Ovary (tissue), 9 donors: ENCODE measurements around the gene ZNF592. TPM values are rescaled to one million over a fixed set of nuclear protein-coding genes. Genes with fewer than 3 reads are reported as not detected.

Experiments
- DNase-seq, 5 donors: peaks; one replicate each; pipeline ENCODE4 v3.0.0-alpha.2; 2019 to 2020
- H3K27ac ChIP-seq, 2 donors: fragments of 200-600 bp; one replicate each; pipeline versions ENCODE4 v1.5.1 to v1.8.0; 2019 to 2022
- H3K27me3 ChIP-seq: fragments of 200-600 bp; one replicate; pipeline ENCODE4 v1.8.0; 2022
- H3K36me3 ChIP-seq: fragments of 200-600 bp; sonication (generic); one replicate; pipeline ENCODE4 v1.5.1; 2019
- H3K4me1 ChIP-seq: one replicate; pipeline ENCODE4 v1.8.1; 2013; ENCODE audit warnings: mild to moderate bottlenecking, moderate library complexity; ENCODE audit not compliant: insufficient read depth
- H3K4me3 ChIP-seq: fragments of 200-600 bp; sonication (generic); one replicate; pipeline ENCODE4 v1.5.1; 2017
- H3K9me3 ChIP-seq, 2 donors: fragments of 200-600 bp in 1 of 2; sonication (generic) in 1 of 2; one replicate each; pipeline versions ENCODE4 v1.5.1 to v1.8.1; 2013 to 2019; ENCODE audit warnings: mild to moderate bottlenecking in 1 of 2, moderate library complexity in 1 of 2
- EP300 ChIP-seq: sonication (generic); formaldehyde crosslinking; IDR thresholded peaks from one replicate; pipeline ENCODE4 v1.6.1; 2017; ENCODE audit warnings: antibody characterized with exemption
- POLR2A ChIP-seq: fragments of 450-650 bp; IDR thresholded peaks from one replicate; pipeline ENCODE4 v1.6.1; 2017; ENCODE audit warnings: antibody characterized with exemption, mild to moderate bottlenecking, moderate library complexity
- WGBS, 3 donors: extraction: QIAGEN DNeasy Blood & Tissue Kit in 1 of 3; methylation state at CpG; one replicate each; pipeline versions ENCODE4 v1.1.5 to v1.1.7; 2013 to 2017; 5-methylcytosine and 5-hydroxymethylcytosine counted together
- intact Hi-C, 4 donors: fragments of 100-400 bp; cut with DNase I; formaldehyde crosslinking; loops; one replicate each; pipeline versions ENCODE4 v1.11.0 to v1.15.1; 2022 to 2023
- polyA plus RNA-seq, 2 donors: library from polyadenylated mRNA; stranded (reverse); fragments of 200-250 nt in 1 of 2; fragments of 350-450 nt in 1 of 2; fragmentation: Illumina TruSeq in 1 of 2; extraction: RNeasy Lipid Tissue Mini Kit (QIAGEN cat#74804) in 1 of 2; gene quantifications; one replicate each; pipeline ENCODE4 v1.2.3, GENCODE V29; 2013 to 2014
- total RNA-seq, 7 donors: library from RNA; depleted of rRNA in 2 of 7; stranded (reverse); fragments of >200 nt in 2 of 7; fragmentation: NEBNext Ultra II Directional in 3 of 7; extraction: Animal tissue kit (Norgen Biotek cat#: 25700) in 3 of 7; gene quantifications; one replicate each; pipeline versions ENCODE4 v1.1.0 to v1.2.4, GENCODE V29; 2016 to 2023
- TF ChIP-seq, protein P1 (sequence below), 3 donors: fragments of 450-650 bp in 2 of 3; fragments of 200-600 bp in 1 of 3; IDR thresholded peaks; one replicate each; pipeline versions ENCODE4 v1.5.1 to v1.8.0; 2016 to 2022; ENCODE audit warnings: antibody characterized with exemption in 3 of 3, mild to moderate bottlenecking in 1 of 3
- donor health status: DM: no; HTN: no; CAD: no; lungs with moderate emphysema.
- donor health status: DM: no; HTN: no; CAD: no.
- donor health status: Bipolar disorder and iron deficiency.
- donor health status: DM: yes; HTN: yes; CAD: no.
- donor health status: DM: no; HTN: no; CAD: no.
- donor health status: DM: yes; HTN: yes; CAD: no.

The ZNF592 gene
- total and polyA plus RNA-seq, 9 donors = 10.9 to 37.3 (median 23.7) TPM

- H3K4me3 ChIP-seq = no peak overlapping the region
- H3K9me3 ChIP-seq = no peaks in the 10 kb centered on the region
- TF ChIP-seq EP300 (no peak), POLR2A (no peak)
- TF ChIP-seq, protein P1, sequence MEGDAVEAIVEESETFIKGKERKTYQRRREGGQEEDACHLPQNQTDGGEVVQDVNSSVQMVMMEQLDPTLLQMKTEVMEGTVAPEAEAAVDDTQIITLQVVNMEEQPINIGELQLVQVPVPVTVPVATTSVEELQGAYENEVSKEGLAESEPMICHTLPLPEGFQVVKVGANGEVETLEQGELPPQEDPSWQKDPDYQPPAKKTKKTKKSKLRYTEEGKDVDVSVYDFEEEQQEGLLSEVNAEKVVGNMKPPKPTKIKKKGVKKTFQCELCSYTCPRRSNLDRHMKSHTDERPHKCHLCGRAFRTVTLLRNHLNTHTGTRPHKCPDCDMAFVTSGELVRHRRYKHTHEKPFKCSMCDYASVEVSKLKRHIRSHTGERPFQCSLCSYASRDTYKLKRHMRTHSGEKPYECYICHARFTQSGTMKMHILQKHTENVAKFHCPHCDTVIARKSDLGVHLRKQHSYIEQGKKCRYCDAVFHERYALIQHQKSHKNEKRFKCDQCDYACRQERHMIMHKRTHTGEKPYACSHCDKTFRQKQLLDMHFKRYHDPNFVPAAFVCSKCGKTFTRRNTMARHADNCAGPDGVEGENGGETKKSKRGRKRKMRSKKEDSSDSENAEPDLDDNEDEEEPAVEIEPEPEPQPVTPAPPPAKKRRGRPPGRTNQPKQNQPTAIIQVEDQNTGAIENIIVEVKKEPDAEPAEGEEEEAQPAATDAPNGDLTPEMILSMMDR (IDR thresholded peaks at IDR 0.05) = no peak
- no peaks in the 10 kb centered on the region for H3K36me3 ChIP-seq
- no peak for DNase-seq
- peaks cover 30% of the 10 kb centered on the region for H3K4me1 ChIP-seq
- no peaks in the 10 kb centered on the region for H3K27me3 ChIP-seq
- intact Hi-C loops = no loop called here
- H3K27ac ChIP-seq = no peak overlapping the region
- WGBS, 3 donors = 97% methylated on average over 1 of the region's 1 CpG
These were observed 11.8 kb downstream of the ZNF592 start for GRCh38 chr15:84760219-84760618.

- Histone ChIP-seq H3K4me3 (no peak overlapping the region), H3K4me1 (peaks cover 27% of the 10 kb centered on the region), H3K36me3 (no peaks in the 10 kb centered on the region), H3K9me3 (no peaks in the 10 kb centered on the region), H3K27me3 (no peaks in the 10 kb centered on the region), H3K27ac (no peak overlapping the region)
- 34 to 41% (median 38%) methylated on average over 4 of the region's 4 CpGs for WGBS, 3 donors
- intact Hi-C loops = no loop called here
- TF ChIP-seq POLR2A = no peak
- no peak for DNase-seq
These were observed 13.3 kb downstream of the ZNF592 start for GRCh38 chr15:84761607-84762131.

DNA sequence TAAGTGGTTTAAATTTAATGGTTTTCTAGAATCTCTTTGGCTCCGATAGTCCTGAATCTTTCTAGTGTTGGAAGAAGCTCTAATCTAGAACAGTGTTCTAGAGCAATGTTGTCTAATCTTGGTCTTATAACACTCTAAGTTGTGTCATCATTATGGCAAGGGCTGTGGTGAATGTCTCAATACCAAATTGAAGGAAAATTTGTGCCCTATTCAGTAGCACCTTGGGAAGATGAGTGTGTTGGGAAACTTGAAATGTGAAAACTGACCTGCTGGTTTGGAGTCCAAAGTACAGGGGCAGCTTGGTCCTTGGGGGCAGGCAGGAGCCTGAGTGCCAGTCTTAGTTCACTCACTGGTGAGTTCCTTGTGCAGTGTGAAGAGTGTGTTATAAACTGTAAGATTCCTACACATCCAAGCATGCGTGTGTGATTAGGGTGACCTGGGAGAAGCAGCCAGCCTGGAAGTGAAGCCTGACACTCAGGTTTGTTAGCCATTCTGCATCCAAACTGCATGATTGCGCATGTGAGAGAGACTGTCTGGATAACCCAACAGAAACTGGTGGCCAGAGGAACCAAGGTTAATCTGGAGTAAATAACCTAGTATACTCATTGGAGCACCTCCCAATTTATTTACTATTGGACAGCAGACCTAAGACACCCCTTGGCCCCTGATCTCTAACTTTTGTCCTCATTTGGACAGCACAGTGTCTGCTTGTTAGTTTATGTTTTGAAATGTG lies 14.6 kb downstream of the ZNF592 start:
- peaks cover 27% of the 10 kb centered on the region for H3K4me1 ChIP-seq
- WGBS, 3 donors = 72 to 87% (median 81%) methylated on average over 3 of the region's 3 CpGs

DNA sequence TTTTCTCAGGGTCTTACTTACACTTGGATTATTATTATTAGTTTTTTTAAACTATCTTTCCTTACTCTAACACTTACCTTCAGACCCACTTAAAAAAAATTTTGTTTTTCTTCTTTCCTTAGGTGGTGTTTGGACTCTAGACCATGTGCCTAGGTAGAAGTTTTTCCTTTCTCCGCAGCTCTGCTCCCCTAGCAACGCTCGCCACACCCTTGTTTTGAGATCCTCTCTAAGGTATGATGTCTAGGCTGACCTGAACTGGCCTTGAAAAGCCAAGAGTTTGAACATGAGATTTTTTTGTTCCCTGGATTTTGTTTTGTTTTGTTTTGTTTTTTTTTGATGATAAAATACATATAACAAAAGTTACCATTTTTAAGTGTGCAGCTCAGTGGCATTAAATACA lies 16.2 kb downstream of the ZNF592 start:
- 66 to 76% (median 73%) methylated on average over 3 of the region's 3 CpGs for WGBS, 3 donors
- intact Hi-C loops = no loop called here

More for the DNA sequence above, 14.6 kb downstream of the ZNF592 start:
- TF ChIP-seq EP300 = no peak
- TF ChIP-seq POLR2A = no peak
- TF ChIP-seq, protein P1 (IDR thresholded peaks at IDR 0.05) = no peak
- Histone ChIP-seq H3K36me3 (no peaks in the 10 kb centered on the region), H3K4me3 (no peak overlapping the region), H3K27me3 (no peaks in the 10 kb centered on the region), H3K9me3 (no peaks in the 10 kb centered on the region), H3K27ac (no peak overlapping the region)
- intact Hi-C loops = no loop called here
- DNase-seq = no peak

More for the DNA sequence above, 16.2 kb downstream of the ZNF592 start:
- Histone ChIP-seq H3K36me3 (no peaks in the 10 kb centered on the region), H3K4me3 (no peak overlapping the region), H3K9me3 (no peaks in the 10 kb centered on the region), H3K27ac (no peak overlapping the region), H3K27me3 (no peaks in the 10 kb centered on the region), H3K4me1 (peaks cover 24% of the 10 kb centered on the region)
- no peak for DNase-seq
- TF ChIP-seq, protein P1 (IDR thresholded peaks at IDR 0.05) = no peak
- TF ChIP-seq POLR2A = no peak
- no peak for TF ChIP-seq EP300
